ENCODE measurements around the gene NMB.

Gene NMB

GRCh38 chr15:84620626-84621025 is 37.4 kb downstream of the NMB start:
- DNase-seq (ENCODE audit: low read depth in 3 of 3, low spot score in 1 of 3), result no peak

DNA sequence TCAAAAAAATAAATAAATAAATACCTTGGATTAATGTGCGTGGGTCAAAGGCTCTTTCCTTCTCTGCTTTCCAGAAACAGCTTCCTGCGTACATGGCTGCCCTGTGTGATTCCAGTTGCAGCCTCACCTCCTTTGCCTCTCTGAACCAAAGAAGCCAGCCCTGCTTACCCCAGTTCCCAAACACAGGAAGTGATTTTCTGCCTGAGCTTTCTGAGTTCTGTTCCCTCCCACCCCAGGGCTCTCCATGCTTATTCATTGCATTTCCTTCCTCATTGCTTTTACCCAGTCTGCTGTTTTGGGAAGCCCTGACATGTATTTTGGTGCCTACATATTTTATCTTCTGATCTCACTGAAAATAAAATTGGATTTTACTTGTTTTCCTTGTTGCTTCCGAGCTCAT is 41.8 kb downstream of the NMB start:
- DNase-seq (ENCODE audit: low read depth in 3 of 3, low spot score in 1 of 3), result no peak

GRCh38 chr15:84611631-84612030 is 46.4 kb downstream of the NMB start:
- DNase-seq (ENCODE audit: low read depth in 3 of 3, low spot score in 1 of 3), result no peak

DNA sequence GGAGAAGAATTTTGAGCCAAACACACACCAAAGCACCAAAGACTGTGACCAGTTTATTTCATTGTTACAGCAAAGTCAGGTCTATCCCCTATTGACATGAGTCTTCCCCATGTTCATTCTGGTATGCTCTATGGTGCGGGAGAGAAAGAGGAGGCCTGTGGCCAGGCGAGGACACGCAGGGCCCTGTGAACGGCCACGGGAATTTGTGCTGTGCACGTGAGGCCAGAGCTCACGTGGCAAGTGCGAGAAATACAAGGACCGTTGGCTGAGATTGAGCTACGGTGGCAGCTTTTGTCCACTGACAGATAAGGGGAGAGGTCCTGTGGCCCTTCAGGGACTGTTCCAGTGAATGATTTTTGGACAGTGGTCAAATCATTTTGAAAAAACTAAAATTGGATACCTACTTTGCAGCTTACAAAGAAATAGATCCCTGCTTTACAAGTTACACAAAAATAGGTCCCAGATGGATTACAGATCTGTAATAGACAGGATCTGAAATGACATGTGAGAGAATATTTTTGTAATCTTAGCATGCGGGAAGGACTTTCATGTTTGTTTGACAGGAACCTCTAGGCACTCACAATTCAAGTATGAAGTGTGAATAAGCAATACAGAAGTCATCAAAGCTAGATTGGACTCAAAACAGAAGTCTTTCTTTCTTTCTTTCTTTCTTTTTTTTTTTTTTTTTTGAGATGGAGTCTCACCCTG is 48.0 kb downstream of the NMB start:
- DNase-seq (ENCODE audit: low read depth in 3 of 3, low spot score in 1 of 3), result no peak

- DNase-seq (ENCODE audit: low read depth in 3 of 3, low spot score in 1 of 3), result no peak
Measured at GRCh38 chr15:84608707-84609284, 49.2 kb downstream of the NMB start.

DNA sequence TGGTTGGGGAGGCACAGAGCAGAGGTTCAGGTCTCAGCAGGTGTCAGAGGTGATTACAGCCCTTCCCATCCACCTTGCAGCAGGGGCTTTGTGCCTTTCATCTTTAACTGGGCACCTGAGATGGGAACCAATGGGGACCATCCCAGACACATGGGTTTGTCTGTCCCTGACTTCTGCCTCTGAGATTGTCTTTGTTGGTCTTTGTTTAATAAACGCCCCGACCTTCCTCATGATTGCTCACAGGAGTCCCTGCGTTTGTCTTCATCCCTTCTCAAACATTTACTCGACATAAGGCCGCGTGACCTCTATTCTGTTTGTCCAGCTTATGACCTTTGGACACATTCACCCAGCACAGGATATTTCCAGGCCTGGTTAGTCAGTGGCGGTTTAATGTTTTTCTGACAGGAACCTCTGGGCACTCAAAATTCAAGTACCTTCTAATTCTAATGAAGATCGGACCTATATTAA is 51.3 kb downstream of the NMB start:
- DNase-seq (ENCODE audit: low read depth in 3 of 3, low spot score in 1 of 3), result no peak

GRCh38 chr15:84605554-84605882 is 52.5 kb downstream of the NMB start:
- DNase-seq (ENCODE audit: low read depth in 3 of 3, low spot score in 1 of 3), result no peak
